ENCODE results near the gene KDM8. TPM values are rescaled to one million over a fixed set of nuclear protein-coding genes. Genes with fewer than 3 reads are reported as not detected.

Gene KDM8
- polyA plus RNA-seq, 1 experiment: 2.5 TPM

GRCh38 chr16:27224741-27225300 lies 21.5 kb downstream of the KDM8 start:
- Histone ChIP-seq H3K27me3 (ENCODE audit: control insufficient read depth, insufficient read depth, low read length) (no peaks in the 10 kb centered on the region), H3K4me3 (ENCODE audit: low read depth, low read length) (no peak overlapping the region), H3K9me3 (ENCODE audit: control insufficient read depth, insufficient read depth, low read length) (no peaks in the 10 kb centered on the region), H3K27ac (ENCODE audit: low read depth, low read length) (no peak overlapping the region)
- POLR2A ChIA-PET: no interaction called here
- no peak for DNase-seq (ENCODE audit: low read depth, low spot score)
- TF ChIP-seq, protein P1, sequence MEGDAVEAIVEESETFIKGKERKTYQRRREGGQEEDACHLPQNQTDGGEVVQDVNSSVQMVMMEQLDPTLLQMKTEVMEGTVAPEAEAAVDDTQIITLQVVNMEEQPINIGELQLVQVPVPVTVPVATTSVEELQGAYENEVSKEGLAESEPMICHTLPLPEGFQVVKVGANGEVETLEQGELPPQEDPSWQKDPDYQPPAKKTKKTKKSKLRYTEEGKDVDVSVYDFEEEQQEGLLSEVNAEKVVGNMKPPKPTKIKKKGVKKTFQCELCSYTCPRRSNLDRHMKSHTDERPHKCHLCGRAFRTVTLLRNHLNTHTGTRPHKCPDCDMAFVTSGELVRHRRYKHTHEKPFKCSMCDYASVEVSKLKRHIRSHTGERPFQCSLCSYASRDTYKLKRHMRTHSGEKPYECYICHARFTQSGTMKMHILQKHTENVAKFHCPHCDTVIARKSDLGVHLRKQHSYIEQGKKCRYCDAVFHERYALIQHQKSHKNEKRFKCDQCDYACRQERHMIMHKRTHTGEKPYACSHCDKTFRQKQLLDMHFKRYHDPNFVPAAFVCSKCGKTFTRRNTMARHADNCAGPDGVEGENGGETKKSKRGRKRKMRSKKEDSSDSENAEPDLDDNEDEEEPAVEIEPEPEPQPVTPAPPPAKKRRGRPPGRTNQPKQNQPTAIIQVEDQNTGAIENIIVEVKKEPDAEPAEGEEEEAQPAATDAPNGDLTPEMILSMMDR (IDR thresholded peaks at IDR 0.05; ENCODE audit: low read depth, low read length): no peak
- CTCF ChIA-PET: interaction anchor here (1.7 to 2.7 kb wide), 2 partner anchors 10 to 144 kb away, joined by 3 to 17 read pairs; no protein-coding TSS in a partner anchor

- TF ChIP-seq, protein P1 (IDR thresholded peaks at IDR 0.05; ENCODE audit: low read depth, low read length): no peak
- ChIA-PET POLR2A (no interaction called here), CTCF (interaction anchor here (1.0 to 2.7 kb wide), 3 partner anchors 9 to 143 kb away, joined by 3 to 17 read pairs (median 5); no protein-coding TSS in a partner anchor)
- no peaks in the 10 kb centered on the region; the same call in 1 of the 2 replicates for H3K9me3 ChIP-seq (ENCODE audit: control insufficient read depth, insufficient read depth, low read length)
- H3K27me3 ChIP-seq (ENCODE audit: control insufficient read depth, insufficient read depth, low read length): no peaks in the 10 kb centered on the region
- no peak overlapping the region for H3K4me3 ChIP-seq (ENCODE audit: low read depth, low read length)
- no peak for DNase-seq (ENCODE audit: low read depth, low spot score)
- H3K27ac ChIP-seq (ENCODE audit: low read depth, low read length): no peak overlapping the region
Measured at GRCh38 chr16:27225536-27226360, 22.4 kb downstream of the KDM8 start.

DNA sequence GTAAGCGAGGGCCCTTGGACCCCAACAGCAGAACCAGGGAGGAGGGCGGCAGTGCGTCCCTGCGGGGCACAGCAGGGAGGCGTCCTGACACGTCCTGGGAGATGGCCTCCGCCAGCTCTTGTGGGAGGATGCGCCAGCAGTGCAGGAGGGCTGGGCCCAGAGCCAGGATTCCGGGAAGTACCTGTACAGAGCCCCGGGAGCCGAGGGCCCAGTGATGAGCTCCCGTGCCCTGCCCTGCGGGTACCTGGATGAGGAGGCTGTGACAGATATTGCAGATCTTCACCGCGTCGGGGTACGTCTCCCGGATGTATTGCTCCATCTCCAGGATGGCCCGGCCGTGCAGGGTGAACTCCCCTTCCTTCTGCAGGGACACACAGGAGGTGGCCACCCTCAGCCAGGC lies 23.1 kb downstream of the KDM8 start:
- CTCF ChIA-PET: interaction anchor here (1.0 to 2.7 kb wide), 3 partner anchors 8 to 116 kb away, joined by 3 to 17 read pairs (median 5); no protein-coding TSS in a partner anchor
- Histone ChIP-seq H3K9me3 (ENCODE audit: control insufficient read depth, insufficient read depth, low read length) (no peaks in the 10 kb centered on the region; the same call in 1 of the 2 replicates), H3K27me3 (ENCODE audit: control insufficient read depth, insufficient read depth, low read length) (no peaks in the 10 kb centered on the region), H3K4me3 (ENCODE audit: low read depth, low read length) (no peak overlapping the region), H3K27ac (ENCODE audit: low read depth, low read length) (no peak overlapping the region)
- POLR2A ChIA-PET: interaction anchor here (0.6 kb wide), 1 partner anchor 135 kb away, joined by 3 read pairs; no protein-coding TSS in a partner anchor
- DNase-seq (ENCODE audit: low read depth, low spot score): no peak
- TF ChIP-seq, protein P1 (IDR thresholded peaks at IDR 0.05; ENCODE audit: low read depth, low read length): no peak

DNA sequence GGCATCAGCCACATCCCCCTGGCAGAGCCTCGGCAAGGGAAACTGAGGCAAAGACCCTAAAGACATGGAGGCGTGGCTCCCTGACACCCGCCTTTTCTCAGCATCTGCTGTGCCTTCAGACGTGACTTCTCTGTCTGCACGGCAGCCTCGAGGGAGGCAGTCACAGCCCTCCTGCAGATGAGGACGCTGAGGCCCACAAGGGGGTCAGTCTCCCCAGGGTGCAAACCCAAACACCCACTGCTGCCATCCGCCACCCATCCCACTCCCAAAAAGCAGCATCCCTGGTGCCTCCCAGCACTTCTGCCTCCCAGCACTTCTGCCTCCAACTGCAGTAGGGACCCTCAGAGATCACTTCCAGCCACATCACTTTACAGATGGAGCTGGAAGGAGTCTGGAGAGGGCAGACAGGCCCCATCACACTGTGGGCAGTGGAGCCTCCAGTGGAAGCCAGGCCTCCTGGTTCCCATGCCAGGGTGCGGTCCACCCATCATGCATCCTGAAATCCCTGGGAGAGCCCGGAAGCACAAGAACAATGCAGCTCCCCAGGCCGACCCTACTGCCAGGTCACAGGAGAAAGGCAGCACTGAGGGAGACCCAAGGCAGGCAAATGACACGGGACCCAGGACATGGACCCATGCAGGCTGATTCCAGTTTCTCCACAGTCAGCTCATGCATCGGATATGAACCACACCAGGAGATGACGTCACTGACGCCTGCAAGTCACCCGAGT lies 23.8 kb downstream of the KDM8 start:
- Histone ChIP-seq H3K27me3 (ENCODE audit: control insufficient read depth, insufficient read depth, low read length) (no peaks in the 10 kb centered on the region), H3K27ac (ENCODE audit: low read depth, low read length) (no peak overlapping the region), H3K9me3 (ENCODE audit: control insufficient read depth, insufficient read depth, low read length) (no peaks in the 10 kb centered on the region; the same call in 1 of the 2 replicates), H3K4me3 (ENCODE audit: low read depth, low read length) (no peak overlapping the region)
- no peak for DNase-seq (ENCODE audit: low read depth, low spot score)
- CTCF ChIA-PET: interaction anchor here (1.0 to 2.7 kb wide), 3 partner anchors 8 to 141 kb away, joined by 3 to 17 read pairs (median 6); no protein-coding TSS in a partner anchor
- TF ChIP-seq, protein P1 (IDR thresholded peaks at IDR 0.05; ENCODE audit: low read depth, low read length): no peak
- POLR2A ChIA-PET: interaction anchor here (0.6 kb wide), 1 partner anchor 135 kb away, joined by 3 read pairs; no protein-coding TSS in a partner anchor
